A549 (cell line): Measurements from ENCODE around the gene DHPS.

ENCODE experiments used
- CTCF ChIP-seq: fragments of >200 bp; sonication (Bioruptor Twin); formaldehyde crosslinking; IDR thresholded peaks from 3 replicates; pipeline ENCODE4 v1.5.1; 2016
- EP300 ChIP-seq, 2 experiments: fragments of >200 bp; sonication (Bioruptor Twin); formaldehyde crosslinking; IDR thresholded peaks; 2 replicates in 1 of 2; 3 replicates in 1 of 2; pipeline ENCODE4 v1.6.1; 2016 to 2017
- REST ChIP-seq: fragments of 200-600 bp; sonication (generic); IDR thresholded peaks from 2 replicates; pipeline ENCODE4 v1.6.1; 2016; ENCODE audit warnings: antibody characterized with exemption, mild to moderate bottlenecking, moderate library complexity

DNA sequence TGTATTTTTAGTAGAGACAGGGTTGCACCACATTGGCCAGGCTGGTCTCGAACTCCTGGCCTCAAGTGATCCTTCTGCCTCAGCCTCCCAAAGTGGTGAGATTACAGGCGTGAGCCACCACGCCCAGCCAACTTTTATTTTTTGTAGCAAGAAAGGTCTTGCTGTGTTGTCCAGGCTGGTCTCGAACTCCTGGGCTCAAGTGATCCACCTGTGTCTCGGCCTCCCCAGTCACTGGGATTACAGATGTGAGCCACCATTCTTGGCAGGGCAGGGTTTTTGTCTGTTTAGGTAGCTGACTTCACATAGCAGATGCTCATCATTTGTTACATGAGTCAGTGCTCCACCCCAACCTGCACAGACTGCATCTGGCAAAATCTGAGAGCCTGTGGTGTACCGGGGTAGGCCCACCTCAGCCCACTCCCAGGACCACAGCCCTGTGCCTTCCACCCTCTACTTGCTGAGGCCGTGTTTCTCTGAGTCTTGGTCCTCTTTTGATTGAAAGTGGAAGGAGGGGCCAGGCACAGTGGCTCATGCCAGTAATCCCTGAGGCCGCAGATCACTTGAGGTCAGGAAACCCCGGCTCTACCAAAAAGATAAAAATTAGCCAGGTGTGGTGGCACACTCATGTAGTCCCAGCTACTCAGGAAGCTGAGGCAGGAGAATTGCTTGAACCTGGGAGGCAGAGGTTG, 46.2 kb upstream of the DHPS start:
- TF ChIP-seq EP300 (IDR thresholded peaks at IDR 0.05) (no peak), CTCF (no peak), REST (no peak)
